ENCODE measurements around the gene LIN28B.

Gene LIN28B

DNA sequence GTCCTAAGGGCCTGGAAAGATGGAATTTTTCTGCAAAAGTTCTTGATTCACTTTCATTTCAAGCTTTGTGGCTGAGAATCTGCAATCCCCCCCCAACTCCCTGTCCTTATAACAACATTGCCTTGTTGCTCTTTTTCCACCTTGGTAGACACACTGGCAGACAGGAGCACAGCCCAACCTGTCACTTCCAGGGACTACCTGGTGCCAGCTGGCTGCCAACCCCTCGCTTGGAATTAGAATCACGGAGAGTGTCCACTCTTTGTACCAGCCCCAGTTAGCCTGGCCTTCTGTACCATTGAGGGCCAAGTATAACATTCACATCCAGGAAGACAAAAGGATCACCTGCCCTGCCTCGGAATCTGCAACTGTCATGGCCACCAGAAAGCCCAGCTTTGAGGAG lies 148.2 kb downstream of the LIN28B start:
- H4K8ac ChIP-seq (ENCODE audit: low read depth, low read length), result no peak overlapping the region
- no peak overlapping the region for H3K4ac ChIP-seq (ENCODE audit: low read depth, low read length)
- no peak overlapping the region for H3K9ac ChIP-seq (ENCODE audit: low read length)
- DNase-seq, result no peak
- no peak overlapping the region for H3K14ac ChIP-seq (ENCODE audit: low read length)
- peaks cover 2% of the 10 kb centered on the region for H3K79me2 ChIP-seq (ENCODE audit: control insufficient read depth, insufficient read depth, low read length, poor library complexity)
- H3K9me3 ChIP-seq (ENCODE audit: insufficient read depth, low read depth, low read length), result no peaks in the 10 kb centered on the region
- H4K91ac ChIP-seq (ENCODE audit: low read depth, low read length), result no peak overlapping the region
- WGBS (ENCODE audit: extremely low coverage, insufficient coverage, insufficient read length), result no CpG with 5 or more reads among the region's 3 CpGs
- H2BK5ac ChIP-seq (ENCODE audit: low read depth, low read length, poor library complexity), result no peak overlapping the region
- H2BK12ac ChIP-seq (ENCODE audit: low read length), result no peak overlapping the region
- H3K23ac ChIP-seq (ENCODE audit: low read length), result no peak overlapping the region
- H2AK5ac ChIP-seq (ENCODE audit: low read length), result no peak overlapping the region
- no peak overlapping the region for H4K12ac ChIP-seq (ENCODE audit: low read depth, low read length)
- no peaks in the 10 kb centered on the region for H3K4me1 ChIP-seq (ENCODE audit: control insufficient read depth in 1 of 2, insufficient read depth in 2 of 2, low read length in 2 of 2)
- H2AFZ ChIP-seq (ENCODE audit: insufficient read depth, low read length, poor library complexity), result no peak overlapping the region
- no peak overlapping the region for H3K4me2 ChIP-seq (ENCODE audit: low read length)
- H2BK120ac ChIP-seq (ENCODE audit: insufficient read depth, low read length, poor library complexity), result no peak overlapping the region
- no peak overlapping the region for H3K18ac ChIP-seq (ENCODE audit: low read length)
- no peak overlapping the region for H3K27ac ChIP-seq (ENCODE audit: low read depth, low read length)
- no peaks in the 10 kb centered on the region for H3K27me3 ChIP-seq (ENCODE audit: insufficient read depth, low read length)
- no peaks in the 10 kb centered on the region for H3K79me1 ChIP-seq (ENCODE audit: low read length)
- no peak overlapping the region for H3K4me3 ChIP-seq (ENCODE audit: low read depth, low read length)
- peaks cover 0 to 2% of the 10 kb centered on the region in 2 experiments for H3K36me3 ChIP-seq (ENCODE audit: control insufficient read depth in 1 of 2, insufficient read depth in 2 of 2, low read length in 2 of 2)

- Histone ChIP-seq H3K4me3 (ENCODE audit: low read depth, low read length) (no peak overlapping the region), H2AFZ (ENCODE audit: insufficient read depth, low read length, poor library complexity) (no peak overlapping the region), H3K14ac (ENCODE audit: low read length) (no peak overlapping the region), H3K27ac (ENCODE audit: low read depth, low read length) (no peak overlapping the region), H3K4me1 (ENCODE audit: control insufficient read depth in 1 of 2, insufficient read depth in 2 of 2, low read length in 2 of 2) (no peaks in the 10 kb centered on the region), H4K8ac (ENCODE audit: low read depth, low read length) (no peak overlapping the region), H3K4me2 (ENCODE audit: low read length) (no peak overlapping the region), H3K79me2 (ENCODE audit: control insufficient read depth, insufficient read depth, low read length, poor library complexity) (peaks cover 2% of the 10 kb centered on the region), H4K91ac (ENCODE audit: low read depth, low read length) (no peak overlapping the region), H2AK5ac (ENCODE audit: low read length) (no peak overlapping the region), H3K36me3 (ENCODE audit: control insufficient read depth in 1 of 2, insufficient read depth in 2 of 2, low read length in 2 of 2) (peaks cover 0 to 2% of the 10 kb centered on the region in 2 experiments), H3K79me1 (ENCODE audit: low read length) (no peaks in the 10 kb centered on the region), H4K12ac (ENCODE audit: low read depth, low read length) (no peak overlapping the region), H3K9me3 (ENCODE audit: insufficient read depth, low read depth, low read length) (no peaks in the 10 kb centered on the region), H3K9ac (ENCODE audit: low read length) (no peak overlapping the region), H3K23ac (ENCODE audit: low read length) (no peak overlapping the region), H3K27me3 (ENCODE audit: insufficient read depth, low read length) (no peaks in the 10 kb centered on the region), H2BK12ac (ENCODE audit: low read length) (no peak overlapping the region), H2BK120ac (ENCODE audit: insufficient read depth, low read length, poor library complexity) (no peak overlapping the region), H3K18ac (ENCODE audit: low read length) (no peak overlapping the region), H2BK5ac (ENCODE audit: low read depth, low read length, poor library complexity) (no peak overlapping the region), H3K4ac (ENCODE audit: low read depth, low read length) (no peak overlapping the region)
- no peak for DNase-seq
- WGBS (ENCODE audit: extremely low coverage, insufficient coverage, insufficient read length), result no CpG with 5 or more reads among the region's 8 CpGs
Observed at GRCh38 chr6:105106260-105106659, 149.4 kb downstream of the LIN28B start.

DNA sequence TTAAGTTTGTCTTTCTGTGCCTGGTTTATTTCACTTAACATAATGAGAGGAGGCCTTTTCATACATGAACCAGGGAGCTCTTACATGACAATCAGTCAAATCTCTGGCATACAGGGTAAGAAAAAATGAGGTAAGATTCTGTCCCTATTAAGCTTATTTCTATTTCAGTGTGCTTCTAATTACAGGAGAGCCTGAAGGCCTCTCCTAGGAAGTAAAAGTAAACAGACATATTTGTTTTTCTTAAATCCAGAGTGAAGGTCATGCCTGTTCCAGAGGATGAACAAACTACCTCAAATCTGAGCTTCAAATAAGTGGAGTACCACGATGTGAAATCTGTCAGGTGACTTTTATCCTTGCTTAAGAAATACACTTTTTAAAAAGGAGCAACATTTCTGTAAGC lies 150.3 kb downstream of the LIN28B start:
- no peak for DNase-seq
- H3K9ac ChIP-seq (ENCODE audit: low read length), result no peak overlapping the region
- no peak overlapping the region for H2BK12ac ChIP-seq (ENCODE audit: low read length)
- peaks cover 2% of the 10 kb centered on the region for H3K79me2 ChIP-seq (ENCODE audit: control insufficient read depth, insufficient read depth, low read length, poor library complexity)
- no peak overlapping the region for H3K4me3 ChIP-seq (ENCODE audit: low read depth, low read length)
- no peak overlapping the region for H3K4ac ChIP-seq (ENCODE audit: low read depth, low read length)
- H2BK120ac ChIP-seq (ENCODE audit: insufficient read depth, low read length, poor library complexity), result no peak overlapping the region
- no peaks in the 10 kb centered on the region for H3K9me3 ChIP-seq (ENCODE audit: insufficient read depth, low read depth, low read length)
- no peak overlapping the region for H4K8ac ChIP-seq (ENCODE audit: low read depth, low read length)
- no peak overlapping the region for H4K12ac ChIP-seq (ENCODE audit: low read depth, low read length)
- H3K23ac ChIP-seq (ENCODE audit: low read length), result no peak overlapping the region
- peaks cover 0 to 2% of the 10 kb centered on the region in 2 experiments for H3K36me3 ChIP-seq (ENCODE audit: control insufficient read depth in 1 of 2, insufficient read depth in 2 of 2, low read length in 2 of 2)
- H3K79me1 ChIP-seq (ENCODE audit: low read length), result no peaks in the 10 kb centered on the region
- H2AFZ ChIP-seq (ENCODE audit: insufficient read depth, low read length, poor library complexity), result no peak overlapping the region
- H3K18ac ChIP-seq (ENCODE audit: low read length), result no peak overlapping the region
- no peaks in the 10 kb centered on the region for H3K4me1 ChIP-seq (ENCODE audit: control insufficient read depth in 1 of 2, insufficient read depth in 2 of 2, low read length in 2 of 2)
- no CpG with 5 or more reads among the region's 1 CpG for WGBS (ENCODE audit: extremely low coverage, insufficient coverage, insufficient read length)
- no peak overlapping the region for H3K14ac ChIP-seq (ENCODE audit: low read length)
- no peak overlapping the region for H3K4me2 ChIP-seq (ENCODE audit: low read length)
- H2BK5ac ChIP-seq (ENCODE audit: low read depth, low read length, poor library complexity), result no peak overlapping the region
- H4K91ac ChIP-seq (ENCODE audit: low read depth, low read length), result no peak overlapping the region
- H2AK5ac ChIP-seq (ENCODE audit: low read length), result no peak overlapping the region
- no peak overlapping the region for H3K27ac ChIP-seq (ENCODE audit: low read depth, low read length)
- no peaks in the 10 kb centered on the region for H3K27me3 ChIP-seq (ENCODE audit: insufficient read depth, low read length)

- H3K4ac ChIP-seq (ENCODE audit: low read depth, low read length), result no peak overlapping the region
- no CpG with 5 or more reads among the region's 7 CpGs for WGBS (ENCODE audit: extremely low coverage, insufficient coverage, insufficient read length)
- H2BK120ac ChIP-seq (ENCODE audit: insufficient read depth, low read length, poor library complexity), result no peak overlapping the region
- H2BK5ac ChIP-seq (ENCODE audit: low read depth, low read length, poor library complexity), result no peak overlapping the region
- no peaks in the 10 kb centered on the region for H3K9me3 ChIP-seq (ENCODE audit: insufficient read depth, low read depth, low read length)
- peaks cover 2% of the 10 kb centered on the region for H3K79me2 ChIP-seq (ENCODE audit: control insufficient read depth, insufficient read depth, low read length, poor library complexity)
- H3K27me3 ChIP-seq (ENCODE audit: insufficient read depth, low read length), result no peaks in the 10 kb centered on the region
- no peak overlapping the region for H3K4me3 ChIP-seq (ENCODE audit: low read depth, low read length)
- H2AFZ ChIP-seq (ENCODE audit: insufficient read depth, low read length, poor library complexity), result no peak overlapping the region
- H4K91ac ChIP-seq (ENCODE audit: low read depth, low read length), result no peak overlapping the region
- no peak overlapping the region for H4K8ac ChIP-seq (ENCODE audit: low read depth, low read length)
- no peak overlapping the region for H2AK5ac ChIP-seq (ENCODE audit: low read length)
- H2BK12ac ChIP-seq (ENCODE audit: low read length), result no peak overlapping the region
- no peak overlapping the region for H3K23ac ChIP-seq (ENCODE audit: low read length)
- no peak overlapping the region for H3K27ac ChIP-seq (ENCODE audit: low read depth, low read length)
- H3K14ac ChIP-seq (ENCODE audit: low read length), result no peak overlapping the region
- DNase-seq, result no peak
- no peak overlapping the region for H3K4me2 ChIP-seq (ENCODE audit: low read length)
- H3K79me1 ChIP-seq (ENCODE audit: low read length), result no peaks in the 10 kb centered on the region
- H3K4me1 ChIP-seq (ENCODE audit: control insufficient read depth in 1 of 2, insufficient read depth in 2 of 2, low read length in 2 of 2), result no peaks in the 10 kb centered on the region
- H3K36me3 ChIP-seq (ENCODE audit: control insufficient read depth in 1 of 2, insufficient read depth in 2 of 2, low read length in 2 of 2), result peaks cover 0 to 2% of the 10 kb centered on the region in 2 experiments
- no peak overlapping the region for H3K18ac ChIP-seq (ENCODE audit: low read length)
- no peak overlapping the region for H3K9ac ChIP-seq (ENCODE audit: low read length)
- no peak overlapping the region for H4K12ac ChIP-seq (ENCODE audit: low read depth, low read length)
Observed at GRCh38 chr6:105108631-105109262, 151.8 kb downstream of the LIN28B start.
